H1 (cell line): ENCODE measurements around the gene GGTLC2. TPM values are rescaled to one million over a fixed set of nuclear protein-coding genes. Genes with fewer than 3 reads are reported as not detected.
"Not testable (repeated sequence)": the region's sequence is repeated elsewhere in the genome, so short reads cannot be mapped to it uniquely, and the experiment has no call there.

Source experiments
- CTCF ChIA-PET: fragments of 300-600 bp; sonication (Branson Sonifier 250); formaldehyde crosslinking; loops from one replicate; lab custom pipeline; 2021; ENCODE audit not compliant: partially characterized antibody; lab: Charles Lee
- POLR2A ChIA-PET: fragments of 300-600 bp; sonication (Branson Sonifier 250); formaldehyde crosslinking; loops from one replicate; lab custom pipeline; 2021; ENCODE audit warnings: inconsistent platforms; ENCODE audit not compliant: partially characterized antibody; lab: Charles Lee
- DNase-seq, 2 experiments: peaks; one replicate each; pipeline versions ENCODE4 v3.0.0 to v3.0.0-alpha.2; 2010 to 2022; ENCODE audit warnings: low spot score in 2 of 2, low read depth in 1 of 2, mixed read lengths in 1 of 2
- FAIRE-seq: peaks from 2 replicates; lab custom pipeline; 2011; peaks lifted over from hg19 to GRCh38; lab: Jason Lieb, UNC
- H2AFZ ChIP-seq: 2 replicates; pipeline ENCODE4 v1.8.1; 2012; ENCODE audit warnings: low read length, inconsistent platforms
- H2AK5ac ChIP-seq: 2 replicates; pipeline ENCODE4 v1.6.1; 2013; ENCODE audit warnings: low read depth, low read length
- H2BK120ac ChIP-seq: replicated peaks from 2 replicates; pipeline ENCODE3; 2013; ENCODE audit warnings: low read depth, low read length, inconsistent platforms
- H2BK12ac ChIP-seq: 2 replicates; pipeline ENCODE4 v1.6.1; 2013; ENCODE audit warnings: low read depth, low read length
- H2BK15ac ChIP-seq: 2 replicates; pipeline ENCODE4 v1.6.1; 2013; ENCODE audit warnings: low read length
- H2BK20ac ChIP-seq: 2 replicates; pipeline ENCODE4 v1.6.1; 2013; ENCODE audit warnings: low read length
- H2BK5ac ChIP-seq: 2 replicates; pipeline ENCODE4 v1.6.1; 2013; ENCODE audit warnings: low read depth, low read length
- H3K14ac ChIP-seq: 2 replicates; pipeline ENCODE4 v1.6.1; 2013; ENCODE audit warnings: inconsistent platforms; ENCODE audit not compliant: insufficient read length
- H3K18ac ChIP-seq: 2 replicates; pipeline ENCODE4 v1.6.1; 2013; ENCODE audit warnings: low read length; ENCODE audit errors: extremely low read depth
- H3K23ac ChIP-seq: 2 replicates; pipeline ENCODE4 v1.6.1; 2013; ENCODE audit warnings: inconsistent platforms; ENCODE audit not compliant: insufficient read length
- H3K23me2 ChIP-seq: 2 replicates; pipeline ENCODE4 v1.6.1; 2013; ENCODE audit warnings: low read depth, low read length
- H3K27ac ChIP-seq: 2 replicates; pipeline ENCODE4 v1.6.1; 2011; ENCODE audit warnings: low read depth, low read length, inconsistent platforms
- H3K27me3 ChIP-seq, 4 experiments: replicated peaks in 1 of 4; 1 replicate in 1 of 4; 2 replicates in 3 of 4; pipeline versions ENCODE4 v1.6.1 to v1.8.1; 2011 to 2013; ENCODE audit warnings: low read length in 3 of 4, mild to moderate bottlenecking in 3 of 4, inconsistent platforms in 2 of 4, mixed read lengths in 2 of 4, moderate library complexity in 1 of 4; ENCODE audit not compliant: control insufficient read depth in 3 of 4, insufficient read depth in 3 of 4; ENCODE audit errors: extremely low read depth in 1 of 4
- H3K36me3 ChIP-seq, 4 experiments: 2 replicates each; pipeline versions ENCODE4 v1.6.1 to v1.8.1; 2011 to 2013; ENCODE audit warnings: mild to moderate bottlenecking in 4 of 4, low read length in 3 of 4, moderate library complexity in 2 of 4, control low read depth in 1 of 4, inconsistent platforms in 1 of 4; ENCODE audit not compliant: insufficient read depth in 4 of 4, control insufficient read depth in 2 of 4
- H3K4ac ChIP-seq: replicated peaks from 2 replicates; pipeline ENCODE3; 2013; ENCODE audit warnings: low read length, low read depth, mixed read lengths, inconsistent platforms; ENCODE audit not compliant: insufficient read length
- H3K4me1 ChIP-seq, 4 experiments: replicated peaks in 1 of 4; 1 replicate in 1 of 4; 2 replicates in 3 of 4; pipeline versions ENCODE4 v1.6.1 to v1.8.1; 2011 to 2013; ENCODE audit warnings: low read length in 3 of 4, inconsistent platforms in 2 of 4, mixed read lengths in 1 of 4; ENCODE audit not compliant: insufficient read depth in 4 of 4, control insufficient read depth in 3 of 4
- H3K4me2 ChIP-seq, 2 experiments: 2 replicates each; pipeline versions ENCODE4 v1.6.1 to v1.8.1; 2011 to 2013; ENCODE audit warnings: low read depth in 2 of 2, low read length in 2 of 2, control low read depth in 1 of 2, inconsistent platforms in 1 of 2, mild to moderate bottlenecking in 1 of 2; ENCODE audit not compliant: insufficient read depth in 1 of 2
- H3K4me3 ChIP-seq, 4 experiments: fragments of 200-600, 300-600 bp in 1 of 4; sonication (generic), shearing (Covaris generic), sonication (Bioruptor Twin) in 1 of 4; 2 replicates each; pipeline versions ENCODE4 v1.5.1 to v1.8.1; 2011 to 2016; ENCODE audit warnings: low read length in 4 of 4, low read depth in 3 of 4, control low read depth in 2 of 4, inconsistent platforms in 2 of 4, mild to moderate bottlenecking in 2 of 4, mixed read lengths in 1 of 4, moderate library complexity in 1 of 4; ENCODE audit not compliant: insufficient read depth in 2 of 4; ENCODE audit errors: extremely low read depth in 1 of 4
- H3K56ac ChIP-seq: replicated peaks from 2 replicates; pipeline ENCODE3; 2013; ENCODE audit warnings: low read depth, mild to moderate bottlenecking, mixed read lengths, low read length, inconsistent platforms; ENCODE audit not compliant: insufficient read length
- H3K79me1 ChIP-seq: 2 replicates; pipeline ENCODE4 v1.6.1; 2013; ENCODE audit warnings: low read depth, low read length, control low read depth
- H3K79me2 ChIP-seq, 2 experiments: 2 replicates each; pipeline versions ENCODE4 v1.6.1 to v1.8.1; 2012 to 2013; ENCODE audit warnings: low read length in 2 of 2, mild to moderate bottlenecking in 2 of 2, inconsistent platforms in 1 of 2; ENCODE audit not compliant: insufficient read depth in 2 of 2, control insufficient read depth in 1 of 2
- H3K9ac ChIP-seq, 4 experiments: replicated peaks in 1 of 4; 1 replicate in 1 of 4; 2 replicates in 3 of 4; pipeline versions ENCODE4 v1.6.1 to v1.8.1; 2011 to 2013; ENCODE audit warnings: low read depth in 3 of 4, low read length in 3 of 4, control low read depth in 2 of 4, mild to moderate bottlenecking in 2 of 4, moderate library complexity in 2 of 4, inconsistent platforms in 1 of 4; ENCODE audit errors: extremely low read depth in 1 of 4
- H3K9me3 ChIP-seq, 2 experiments: 2 replicates each; pipeline versions ENCODE4 v1.6.1 to v1.8.1; 2012 to 2013; ENCODE audit warnings: mild to moderate bottlenecking in 2 of 2, moderate library complexity in 2 of 2, control low read depth in 1 of 2, inconsistent platforms in 1 of 2, low read depth in 1 of 2, low read length in 1 of 2, mixed read lengths in 1 of 2; ENCODE audit not compliant: insufficient read depth in 2 of 2
- H4K20me1 ChIP-seq, 2 experiments: replicated peaks in 1 of 2; 2 replicates each; pipeline versions ENCODE3 to v1.8.1; 2011 to 2013; ENCODE audit warnings: inconsistent platforms in 2 of 2, low read length in 2 of 2, mild to moderate bottlenecking in 1 of 2; ENCODE audit not compliant: insufficient read depth in 2 of 2, control insufficient read depth in 1 of 2
- H4K5ac ChIP-seq: 2 replicates; pipeline ENCODE4 v1.6.1; 2013; ENCODE audit warnings: low read length, low read depth, mixed read lengths, inconsistent platforms; ENCODE audit not compliant: insufficient read length
- H4K8ac ChIP-seq: 2 replicates; pipeline ENCODE4 v1.8.0; 2013; ENCODE audit warnings: mild to moderate bottlenecking, moderate library complexity, low read length, inconsistent platforms; ENCODE audit not compliant: insufficient read depth; ENCODE audit errors: extremely low read depth
- H4K91ac ChIP-seq: replicated peaks from 2 replicates; pipeline ENCODE3; 2013; ENCODE audit warnings: low read length, mixed read lengths, inconsistent platforms; ENCODE audit not compliant: insufficient read length
- EP300 ChIP-seq, 2 experiments: IDR thresholded peaks; 1 replicate in 1 of 2; 2 replicates in 1 of 2; pipeline ENCODE4 v1.6.1; 2011 to 2012; ENCODE audit warnings: low read depth in 2 of 2, low read length in 2 of 2, mild to moderate bottlenecking in 2 of 2, borderline replicate concordance in 1 of 2, inconsistent platforms in 1 of 2, moderate library complexity in 1 of 2
- NANOG ChIP-seq: IDR thresholded peaks from 2 replicates; pipeline ENCODE4 v1.6.1; 2011; ENCODE audit warnings: low read length, low read depth, mild to moderate bottlenecking, inconsistent platforms; ENCODE audit not compliant: insufficient read depth, poor library complexity, severe bottlenecking
- RBBP5 ChIP-seq: IDR thresholded peaks from 2 replicates; pipeline ENCODE4 v1.7.1; 2012; ENCODE audit warnings: low read depth, mild to moderate bottlenecking, inconsistent platforms, low read length, moderate library complexity, borderline replicate concordance
- WGBS, 2 experiments: shearing (Covaris generic) in 1 of 2; methylation state at CpG; one replicate each; pipeline versions ENCODE4 v1.1.6 to v1.1.7; 2013 to 2015; ENCODE audit warnings: low lambda C conversion rate in 2 of 2, mixed read lengths in 2 of 2, inconsistent platforms in 1 of 2, low coverage in 1 of 2, missing lambda C conversion rate in 1 of 2; ENCODE audit not compliant: insufficient replicate concordance in 2 of 2, insufficient coverage in 1 of 2, insufficient read length in 1 of 2; ENCODE audit errors: extremely low coverage in 1 of 2, missing lambda C conversion rate in 1 of 2; 5-methylcytosine and 5-hydroxymethylcytosine counted together
- polyA plus RNA-seq, 7 experiments: library from polyadenylated mRNA; depleted of rRNA in 3 of 7; stranded (reverse) in 5 of 7; unstranded in 2 of 7; fragments of >200 nt in 5 of 7; fragments of 200-250 nt in 2 of 7; gene quantifications; 1 replicate in 5 of 7; 2 replicates in 1 of 7; 4 replicates in 1 of 7; pipeline versions ENCODE4 v1.2.1 to v1.2.3, GENCODE V29; 2011 to 2013; ENCODE audit warnings: missing spikeins in 2 of 7, mixed read lengths in 2 of 7
- total RNA-seq: library from RNA; stranded (reverse); fragmentation: NEBNext Ultra II Directional; extraction: Animal tissue kit (Norgen Biotek cat#: 25700); gene quantifications from 2 replicates; pipeline ENCODE4 v1.2.1, GENCODE V29; 2021

GGTLC2 gene
- total and polyA plus RNA-seq, 2 of the 8 experiments (the other 6 are each of a cell fraction or from before 2014, with no cell fraction given): not detected

DNA sequence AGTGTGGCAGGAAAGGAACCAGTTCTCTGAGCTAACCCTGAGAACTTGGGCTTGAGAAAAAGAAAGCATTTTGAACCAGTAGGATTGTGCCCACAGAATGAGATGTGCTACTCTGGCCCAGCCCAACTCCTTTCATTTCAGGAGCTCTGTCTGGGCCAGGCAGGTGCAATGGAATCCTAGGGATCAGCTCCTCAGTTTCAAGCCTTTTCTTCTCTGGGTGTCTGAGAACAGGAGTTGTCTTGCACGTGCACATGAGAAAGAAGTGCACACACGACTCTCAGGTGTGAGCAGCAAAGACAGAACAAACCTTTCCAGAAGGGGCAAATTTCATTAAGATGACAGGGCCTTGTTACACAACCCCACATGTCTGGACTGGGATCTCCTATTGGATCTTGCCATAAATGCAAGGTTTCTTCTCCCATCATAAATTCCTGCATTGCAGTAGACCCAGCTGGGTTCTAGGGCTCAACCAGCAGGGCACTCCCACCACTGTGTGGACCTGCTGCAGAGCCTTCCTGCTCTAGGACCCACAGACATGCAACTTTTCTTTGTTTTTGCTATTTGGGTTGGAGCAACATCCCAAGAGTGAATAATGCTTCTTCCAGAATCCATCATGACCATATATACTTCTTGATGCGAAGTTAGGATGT, 24.5 kb upstream of the GGTLC2 start (continued):
- TF ChIP-seq EP300 (IDR thresholded peaks at IDR 0.05; ENCODE audit: borderline replicate concordance in 1 of 2, low read depth in 2 of 2, low read length in 2 of 2) (no peak), NANOG (no peak), RBBP5 (no peak)

DNA sequence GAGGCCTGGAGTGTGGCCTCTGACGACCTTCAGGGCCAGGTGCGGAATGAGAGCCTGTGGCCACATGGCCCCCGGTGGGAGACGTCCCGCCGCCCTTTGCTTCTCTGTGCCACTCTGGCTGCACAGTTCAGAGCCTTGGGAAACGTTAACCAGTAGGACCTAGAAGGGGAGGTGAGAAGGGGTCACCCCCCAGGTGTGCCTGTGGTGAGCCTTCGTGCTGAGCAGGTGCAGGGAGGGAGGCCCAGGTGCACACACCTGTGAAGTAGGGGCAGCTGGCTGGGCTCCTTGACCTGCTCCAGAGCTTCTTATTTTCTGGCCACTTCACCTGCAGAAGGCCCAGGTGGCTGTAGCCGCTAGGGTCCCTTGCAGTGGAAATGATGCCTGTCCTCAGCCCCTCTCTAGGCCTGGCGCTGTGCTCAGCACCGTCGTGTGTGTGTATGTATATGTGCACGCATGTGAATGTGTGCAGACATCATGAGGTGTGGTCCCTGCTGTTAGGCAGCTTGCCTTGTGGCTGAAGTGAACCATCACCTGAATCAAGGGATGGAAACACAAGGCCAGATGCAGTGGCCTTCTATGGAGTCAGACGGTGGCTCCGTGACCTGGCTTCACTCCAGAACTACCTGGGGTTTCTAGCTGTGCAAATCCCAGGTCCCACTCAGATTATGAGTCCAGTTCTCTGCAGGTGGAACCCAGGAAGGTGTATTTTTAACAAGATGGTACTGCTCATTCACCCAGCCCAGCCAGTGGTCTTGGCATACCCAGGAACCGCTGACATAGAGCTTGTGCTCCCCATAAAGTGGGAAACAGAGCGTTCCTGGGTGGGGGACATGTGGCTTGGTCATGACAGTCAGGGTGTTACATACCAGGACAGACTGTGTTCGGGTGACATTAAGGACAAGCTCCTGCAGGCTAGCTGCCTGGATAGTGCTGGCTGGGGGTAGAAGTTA, 15.6 kb upstream of the GGTLC2 start:
- H3K4me3 ChIP-seq, H3K4ac ChIP-seq, H2BK120ac ChIP-seq, DNase-seq, FAIRE-seq, CTCF ChIA-PET, H4K8ac ChIP-seq, H2AK5ac ChIP-seq, H2AFZ ChIP-seq, H3K18ac ChIP-seq, H3K27ac ChIP-seq, H2BK15ac ChIP-seq, H3K14ac ChIP-seq, H3K27me3 ChIP-seq, H2BK5ac ChIP-seq, H4K91ac ChIP-seq, H4K5ac ChIP-seq, H2BK20ac ChIP-seq, H3K4me2 ChIP-seq, H3K23me2 ChIP-seq, H3K79me2 ChIP-seq, H3K56ac ChIP-seq, H3K4me1 ChIP-seq, H4K20me1 ChIP-seq, H3K36me3 ChIP-seq, H3K23ac ChIP-seq, H3K9ac ChIP-seq, H2BK12ac ChIP-seq, POLR2A ChIA-PET, H3K79me1 ChIP-seq: not testable (repeated sequence)
- 85% methylated on average over 10 of the region's 18 CpGs; no CpG with 5 or more reads in 1 of the 2 experiments for WGBS, 2 experiments
- H3K9me3 ChIP-seq: peaks cover 0 to 15% of the 10 kb centered on the region in 2 experiments; a peak in 1 of 4 replicates
